GM18505 (cell line): ENCODE data around the gene HAGH.

Source experiments
- ATAC-seq: cut with Tn5 transposase; IDR thresholded peaks from one replicate; pipeline ENCODE4 v1.9.1; 2021; ENCODE audit not compliant: unreplicated experiment
- POLR2A ChIP-seq: IDR thresholded peaks from 4 replicates; pipeline ENCODE4 v1.6.1; 2011; ENCODE audit warnings: borderline replicate concordance; ENCODE audit not compliant: insufficient read depth, insufficient read length; ENCODE audit errors: extremely low read depth

The HAGH gene

DNA sequence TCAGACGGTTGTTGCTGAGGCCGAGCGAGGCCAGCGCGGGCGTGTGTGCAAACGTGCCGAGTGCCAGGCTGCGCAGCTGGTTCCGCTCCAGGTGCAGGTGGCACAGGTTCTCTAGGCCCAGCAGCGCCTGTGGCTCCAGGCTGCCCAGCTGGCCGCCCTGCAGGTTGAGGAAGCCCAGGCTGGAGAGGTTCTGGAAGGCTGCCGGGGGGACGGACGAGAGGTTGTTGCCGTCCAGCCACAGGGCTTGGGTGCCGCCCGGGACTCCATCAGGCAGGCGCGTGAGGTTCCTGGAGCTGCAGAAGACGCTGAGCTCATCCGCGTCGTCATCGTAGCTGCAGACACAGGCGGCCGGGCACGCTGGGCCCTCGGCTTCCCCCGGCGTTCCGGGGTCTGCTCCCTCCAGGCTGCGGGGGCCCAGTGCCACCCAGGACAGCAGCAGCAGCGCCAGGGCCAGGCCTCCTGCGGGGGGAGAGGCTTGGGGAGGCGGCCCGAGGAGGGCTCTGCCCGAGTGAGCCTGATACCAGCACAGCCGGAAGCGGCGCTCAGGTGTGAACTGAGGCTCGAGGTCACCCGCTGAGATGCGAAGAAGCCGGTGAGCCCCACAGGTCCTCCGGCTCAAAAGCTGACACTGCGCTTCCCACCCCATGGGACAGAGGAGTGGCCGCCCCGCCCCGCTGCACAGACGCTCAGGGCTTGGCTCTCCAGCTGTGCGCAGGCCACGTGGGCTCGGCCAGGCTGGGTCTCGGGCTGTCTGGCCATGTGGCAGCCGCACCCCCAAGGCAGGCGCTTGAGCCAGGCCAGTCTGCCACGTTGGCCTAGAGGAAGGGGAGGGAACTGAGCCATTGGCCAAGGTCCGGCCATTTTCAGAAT is 34.4 kb downstream of the HAGH start:
- no peak for TF ChIP-seq POLR2A

DNA sequence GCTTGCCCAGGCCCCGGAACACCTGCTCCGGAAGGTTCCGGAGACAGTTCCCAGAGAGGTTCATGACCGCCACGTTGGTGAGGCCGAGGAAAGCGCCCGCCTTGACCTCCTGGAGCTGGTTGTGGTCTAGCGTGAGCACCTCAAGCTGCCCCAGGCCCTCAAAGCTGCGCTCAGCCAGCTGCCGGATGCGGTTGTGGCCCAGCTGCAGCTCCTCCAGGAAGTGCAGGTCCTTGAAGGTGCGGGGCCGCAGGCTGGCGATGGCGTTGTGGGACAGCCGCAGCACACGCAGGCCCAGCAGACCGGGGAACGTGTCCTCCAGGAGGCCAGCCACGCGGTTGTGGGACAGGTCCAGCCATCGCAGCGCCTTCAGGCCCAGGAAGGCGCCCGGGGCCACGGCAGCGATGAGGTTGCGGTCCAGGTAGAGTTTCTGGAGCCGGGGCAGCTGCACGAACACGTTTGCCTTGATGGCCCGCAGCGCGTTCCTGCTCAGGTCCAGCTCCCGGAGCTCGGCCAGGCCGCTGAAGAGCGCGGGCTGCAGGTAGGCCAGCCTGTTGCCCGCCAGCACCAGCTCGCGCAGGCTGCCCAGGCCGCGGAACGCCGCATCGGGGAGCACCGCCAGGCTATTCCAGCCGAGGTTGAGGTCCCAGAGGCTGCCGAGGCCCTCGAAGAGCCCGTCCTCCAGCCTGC is 35.2 kb downstream of the HAGH start:
- TF ChIP-seq POLR2A, result no peak
- ATAC-seq, result no peak

More for the DNA sequence above, 34.4 kb downstream of the HAGH start:
- no peak for ATAC-seq

DNA sequence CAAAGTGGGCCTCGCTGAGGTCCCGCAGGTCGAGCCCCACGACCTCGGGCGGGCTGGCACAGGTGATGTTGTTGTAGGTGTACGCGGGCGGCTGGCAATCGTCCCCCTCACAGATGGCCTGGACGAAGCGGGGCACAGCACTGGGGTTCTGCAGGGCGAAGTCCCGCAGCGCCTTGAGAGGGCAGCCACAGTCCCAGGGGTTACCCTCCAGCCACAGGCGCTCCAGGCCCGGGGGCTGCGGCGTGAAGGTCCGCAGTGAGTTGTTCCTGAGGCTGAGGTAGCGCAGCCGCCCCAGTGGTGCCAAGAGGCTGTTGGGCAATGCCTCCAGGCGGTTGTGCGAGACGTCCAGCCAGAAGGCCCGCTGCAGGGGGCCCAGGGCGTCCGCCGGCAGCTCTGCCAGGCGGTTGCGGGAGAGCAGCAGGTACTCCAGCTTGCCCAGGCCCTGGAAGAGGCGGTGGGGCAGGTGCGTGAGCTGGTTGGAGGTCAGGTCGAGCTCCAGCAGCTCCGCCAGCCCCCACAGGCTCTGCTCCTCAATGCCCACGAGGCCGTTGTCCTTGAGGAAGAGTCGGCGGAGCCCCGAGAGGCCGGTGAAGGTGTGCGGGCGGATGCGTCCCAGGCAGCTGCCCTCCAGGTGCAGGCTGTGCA is 35.9 kb downstream of the HAGH start:
- ATAC-seq, result no peak
- TF ChIP-seq POLR2A, result no peak

DNA sequence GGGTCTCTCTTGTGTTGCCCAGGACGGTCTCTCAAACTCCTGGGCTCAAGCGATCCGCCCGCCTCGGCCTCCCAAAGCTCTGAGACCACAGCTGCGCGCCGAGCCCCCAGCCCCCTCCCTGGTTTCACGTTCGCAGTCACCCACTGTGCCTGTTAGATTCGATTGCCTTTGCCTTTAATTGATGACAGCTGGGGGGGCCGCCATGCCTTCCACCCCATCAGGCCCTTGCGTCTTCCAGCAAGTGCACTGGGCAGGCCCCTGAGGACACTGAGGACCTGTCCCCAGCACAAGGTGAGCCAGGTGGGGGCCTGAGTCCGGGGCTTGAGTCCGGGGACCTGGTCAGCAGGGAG is 36.4 kb downstream of the HAGH start:
- TF ChIP-seq POLR2A, result no peak
- ATAC-seq, result no peak

DNA sequence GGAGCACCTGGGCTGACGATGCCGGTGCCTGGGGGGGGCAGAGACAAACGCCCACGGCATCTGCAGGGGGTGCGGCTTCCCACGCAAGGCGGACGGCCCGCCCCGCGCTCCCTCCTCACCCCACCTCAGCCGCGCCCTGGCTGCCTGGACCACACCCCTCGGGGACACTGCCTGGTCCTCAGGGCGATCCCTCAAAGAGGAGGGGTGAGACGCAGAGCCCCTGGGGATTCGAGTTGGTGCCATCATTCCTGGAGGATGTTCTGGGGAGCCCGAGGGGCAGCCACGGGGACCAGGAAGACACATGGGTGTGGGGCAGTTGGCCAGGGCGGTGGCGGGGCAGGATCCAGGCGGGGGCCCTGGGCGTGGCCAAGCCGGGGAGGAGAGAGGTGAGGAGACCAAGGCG is 37.0 kb downstream of the HAGH start:
- ATAC-seq, result no peak
- TF ChIP-seq POLR2A, result no peak

DNA sequence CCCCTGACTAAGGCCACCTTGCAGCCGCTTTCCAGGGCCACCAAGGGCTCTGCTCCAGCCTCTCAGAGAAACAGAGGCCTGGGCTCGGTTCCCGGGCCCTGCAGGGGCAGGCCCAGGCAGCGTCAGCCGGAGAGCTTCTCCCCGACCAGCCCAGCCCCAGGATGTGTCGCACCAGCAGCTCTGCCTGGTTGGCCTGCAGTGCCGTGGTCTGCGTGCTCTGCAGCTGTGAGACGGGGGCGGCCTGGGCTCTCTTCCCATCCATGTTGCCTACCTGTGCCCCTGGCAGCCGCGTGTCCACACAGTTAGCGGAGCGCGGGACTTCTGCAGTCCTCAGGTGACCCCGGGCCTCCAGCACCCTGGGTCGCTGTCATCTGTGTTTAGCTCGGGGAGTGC is 37.9 kb downstream of the HAGH start:
- no peak for ATAC-seq

DNA sequence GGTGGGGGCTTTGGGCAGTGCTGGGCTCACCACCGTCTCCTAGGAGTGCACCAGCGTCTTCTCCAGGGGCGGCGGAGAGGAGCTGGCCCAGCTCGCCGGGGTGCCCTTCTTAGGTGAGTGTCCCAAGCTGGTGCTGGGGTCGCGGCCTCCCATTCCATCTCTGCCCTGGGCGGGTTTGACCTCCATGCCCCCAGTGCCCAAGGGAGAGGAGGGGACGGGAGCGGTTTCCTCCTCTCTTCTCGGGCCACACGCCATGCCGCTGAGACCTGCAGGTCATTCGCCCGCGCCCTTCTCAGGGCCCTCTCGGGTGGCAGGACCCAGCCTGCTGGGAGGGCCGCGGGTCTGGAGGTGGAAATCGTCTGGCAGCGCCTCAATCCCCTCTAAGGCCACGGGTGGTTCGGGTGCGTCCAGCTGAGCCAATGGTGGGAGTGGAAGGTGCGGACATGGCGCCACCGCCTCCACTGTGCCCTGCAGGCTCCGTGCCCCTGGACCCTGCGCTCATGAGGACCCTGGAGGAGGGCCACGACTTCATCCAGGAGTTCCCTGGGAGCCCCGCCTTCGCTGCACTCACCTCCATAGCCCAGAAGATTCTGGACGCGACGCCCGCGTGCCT is 38.4 kb downstream of the HAGH start:
- TF ChIP-seq POLR2A, result no peak
- no peak for ATAC-seq

More for the DNA sequence above, 37.9 kb downstream of the HAGH start:
- TF ChIP-seq POLR2A, result no peak

DNA sequence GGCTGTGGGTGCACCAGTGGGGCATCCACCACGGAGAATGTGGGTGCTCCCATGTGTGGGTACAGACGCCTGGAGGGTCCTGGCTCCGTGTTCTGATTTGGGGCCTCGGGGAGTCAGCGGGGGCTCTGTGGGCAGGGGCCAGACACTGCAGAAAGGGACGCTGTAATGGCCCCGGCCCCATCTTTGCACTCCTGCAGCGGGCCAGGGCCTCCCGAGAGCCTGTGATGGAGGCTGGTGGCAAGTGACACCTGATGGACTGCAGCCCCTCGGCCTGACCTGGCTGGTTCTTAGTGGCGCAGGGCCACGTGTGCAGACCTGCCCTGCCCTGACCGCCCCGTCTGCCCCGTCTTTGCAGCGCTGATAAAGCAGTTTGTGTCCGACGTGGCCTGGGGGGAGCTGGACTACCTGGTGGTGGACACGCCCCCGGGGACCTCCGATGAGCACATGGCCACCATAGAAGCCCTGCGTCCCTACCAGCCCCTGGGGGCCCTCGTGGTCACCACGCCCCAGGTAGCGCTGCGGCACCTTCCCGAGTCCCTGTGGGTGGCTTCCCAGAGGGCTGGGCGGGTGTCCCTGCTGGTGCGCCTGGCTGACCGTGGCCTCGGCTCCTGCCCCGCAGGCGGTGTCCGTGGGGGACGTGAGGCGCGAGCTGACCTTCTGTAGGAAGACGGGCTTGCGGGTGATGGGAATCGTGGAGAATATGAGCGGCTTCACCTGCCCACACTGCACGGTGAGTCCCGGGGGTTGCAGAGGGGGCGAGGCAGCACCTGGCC is 39.1 kb downstream of the HAGH start:
- no peak for ATAC-seq

DNA sequence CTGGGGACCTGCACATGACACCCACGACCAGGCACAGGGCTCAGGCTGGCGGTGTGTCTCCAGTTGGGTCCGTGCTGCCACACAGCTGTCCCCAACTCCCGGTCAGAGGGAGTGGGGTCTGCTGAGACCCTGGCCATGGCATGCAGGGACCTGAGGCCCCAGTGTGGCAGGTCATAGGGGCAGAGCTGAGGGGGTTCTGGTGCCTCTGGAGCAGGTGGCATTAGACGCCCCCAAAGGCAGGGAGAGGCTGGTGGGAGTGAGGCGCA is 39.6 kb downstream of the HAGH start:
- no peak for ATAC-seq
- TF ChIP-seq POLR2A, result no peak

More for the DNA sequence above, 39.1 kb downstream of the HAGH start:
- TF ChIP-seq POLR2A, result no peak

DNA sequence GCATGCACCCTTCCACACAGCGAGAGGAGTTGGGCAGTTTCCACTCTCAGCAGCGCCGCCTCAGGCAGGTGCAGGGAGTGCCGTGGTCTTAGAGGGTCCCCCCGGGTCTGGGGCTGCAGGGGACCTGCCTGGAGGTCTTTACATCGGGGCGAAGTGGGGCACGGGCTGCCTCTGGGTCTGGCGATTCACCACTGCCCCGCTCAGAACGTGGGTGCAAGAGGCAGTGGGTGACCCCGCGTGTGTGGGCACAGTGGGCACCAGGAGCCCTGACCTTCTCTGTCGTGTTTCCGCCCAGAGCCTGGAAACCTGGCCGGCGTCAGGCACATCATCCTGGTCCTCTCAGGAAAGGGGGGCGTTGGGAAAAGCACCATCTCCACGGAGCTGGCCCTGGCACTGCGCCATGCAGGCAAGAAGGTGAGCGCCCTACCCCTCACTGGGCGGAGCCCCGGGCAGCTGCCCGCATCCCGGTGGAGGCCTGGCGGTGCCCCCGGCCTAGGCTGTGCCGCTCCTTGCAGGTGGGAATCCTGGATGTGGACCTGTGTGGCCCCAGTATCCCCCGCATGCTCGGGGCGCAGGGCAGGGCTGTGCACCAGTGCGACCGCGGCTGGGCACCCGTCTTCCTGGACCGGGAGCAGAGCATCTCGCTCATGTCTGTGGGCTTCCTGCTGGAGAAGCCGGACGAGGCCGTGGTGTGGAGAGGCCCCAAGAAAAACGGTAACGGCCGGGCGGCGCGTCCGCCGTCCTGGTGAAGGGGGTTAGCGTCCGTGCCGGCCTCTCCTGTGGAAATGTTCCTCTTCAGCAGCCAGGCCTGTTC is 40.2 kb downstream of the HAGH start:
- no peak for ATAC-seq
- no peak for TF ChIP-seq POLR2A

DNA sequence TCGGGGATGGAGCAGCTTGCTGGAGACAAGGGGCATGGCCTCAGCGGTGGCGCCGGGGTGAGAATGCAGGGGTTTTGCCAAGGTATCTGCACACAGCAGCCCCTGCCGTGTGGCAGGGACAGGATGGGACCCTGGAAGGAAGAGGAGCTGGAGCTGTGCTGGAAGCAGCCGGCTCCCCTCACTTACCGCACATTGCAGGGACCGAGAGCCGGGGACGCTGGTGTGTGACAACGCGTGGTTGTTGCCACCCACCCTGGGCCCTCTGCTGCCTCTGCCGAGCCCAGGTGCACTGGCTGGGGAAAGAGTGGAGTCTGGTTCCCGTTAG is 40.8 kb downstream of the HAGH start:
- no peak for ATAC-seq
- no peak for TF ChIP-seq POLR2A
